ENCODE data around the gene PDCL2. TPM values are rescaled to one million over a fixed set of nuclear protein-coding genes. Genes with fewer than 3 reads are reported as not detected.

PDCL2 gene
- total and polyA plus RNA-seq, 2 experiments from 2014 or later, result not detected

DNA sequence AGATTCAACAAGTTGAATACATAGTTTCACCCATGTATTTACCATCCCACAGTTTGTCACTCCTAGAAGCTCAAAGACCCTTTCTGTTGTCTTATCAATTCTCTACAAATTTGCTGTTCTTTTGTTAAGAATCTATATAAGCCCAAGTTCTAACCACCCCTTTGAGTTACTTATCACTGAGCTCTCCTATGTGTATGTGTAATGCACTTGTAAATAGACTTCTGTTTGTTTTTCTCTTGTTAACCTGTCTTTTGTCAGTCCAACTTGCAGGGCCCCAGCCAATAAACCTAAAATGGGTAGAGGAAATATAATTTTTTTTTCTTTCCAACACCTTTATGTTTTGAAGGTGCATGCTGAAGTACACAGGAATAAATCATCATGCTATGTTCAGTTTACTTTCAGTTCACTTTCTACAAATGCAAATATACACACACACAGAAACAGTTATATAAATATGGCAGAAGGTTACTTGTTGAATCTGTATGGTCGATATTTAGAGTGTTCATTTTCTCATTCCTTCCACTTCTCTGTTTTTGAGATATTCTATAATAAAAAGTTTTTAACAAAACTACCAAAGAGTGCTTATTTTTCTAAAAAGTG lies 23.0 kb downstream of the PDCL2 start:
- Histone ChIP-seq H3K4me1 (ENCODE audit: insufficient read depth) (no peaks in the 10 kb centered on the region), H3K27ac (no peak overlapping the region), H4K20me1 (ENCODE audit: insufficient read depth) (no peaks in the 10 kb centered on the region), H3K27me3 (replicated peaks; ENCODE audit: insufficient read depth) (no peaks in the 10 kb centered on the region; the same call in none of the 2 replicates), H3K36me3 (ENCODE audit: low read depth) (no peaks in the 10 kb centered on the region), H3K4me3 (no peak overlapping the region), H3F3A (ENCODE audit: insufficient read depth) (no peaks in the 10 kb centered on the region), H3K9ac (no peak overlapping the region), H2AFZ (no peak overlapping the region), H3K9me3 (ENCODE audit: low read depth) (no peaks in the 10 kb centered on the region), H3K9me2 (ENCODE audit: insufficient read depth) (no peaks in the 10 kb centered on the region), H3K79me2 (ENCODE audit: insufficient read depth) (no peaks in the 10 kb centered on the region), H3K4me2 (ENCODE audit: unreplicated experiment) (no peak overlapping the region)
- no peak for DNase-seq
- TF ChIP-seq EZH2phosphoT487 (IDR thresholded peaks at IDR 0.05; ENCODE audit: insufficient read depth, low read depth), result no peak
- no peak for TF ChIP-seq EZH2 (IDR thresholded peaks at IDR 0.05; ENCODE audit: insufficient read depth, poor library complexity, severe bottlenecking)
- WGBS, 2 experiments (ENCODE audit: low coverage in 1 of 2, low lambda C conversion rate in 2 of 2, missing lambda C conversion rate in 2 of 2), result 49 to 60% methylated on average over 1 of the region's 1 CpG
- in situ Hi-C loops (cut with MboI), result loop anchor here (25.0 kb wide), 1 partner anchor 557 kb away; no protein-coding TSS in a partner anchor

- Histone ChIP-seq H3K9ac (no peak overlapping the region), H3F3A (ENCODE audit: insufficient read depth) (no peaks in the 10 kb centered on the region), H3K27ac (no peak overlapping the region), H3K4me3 (no peak overlapping the region), H3K4me1 (ENCODE audit: insufficient read depth) (no peaks in the 10 kb centered on the region), H3K4me2 (ENCODE audit: unreplicated experiment) (no peak overlapping the region), H3K36me3 (ENCODE audit: low read depth) (no peaks in the 10 kb centered on the region), H3K79me2 (ENCODE audit: insufficient read depth) (no peaks in the 10 kb centered on the region), H3K27me3 (replicated peaks; ENCODE audit: insufficient read depth) (peaks cover 14% of the 10 kb centered on the region), H3K9me3 (ENCODE audit: low read depth) (no peaks in the 10 kb centered on the region), H3K9me2 (ENCODE audit: insufficient read depth) (no peaks in the 10 kb centered on the region), H2AFZ (no peak overlapping the region), H4K20me1 (ENCODE audit: insufficient read depth) (no peaks in the 10 kb centered on the region)
- DNase-seq, result peak; percentile 8
- WGBS, 2 experiments (ENCODE audit: low coverage in 1 of 2, low lambda C conversion rate in 2 of 2, missing lambda C conversion rate in 2 of 2), result 45 to 47% methylated on average over 1 of the region's 1 CpG
- TF ChIP-seq EZH2phosphoT487 (IDR thresholded peaks at IDR 0.05; ENCODE audit: insufficient read depth, low read depth) (no peak), EZH2 (IDR thresholded peaks at IDR 0.05; ENCODE audit: insufficient read depth, poor library complexity, severe bottlenecking) (no peak)
- in situ Hi-C loops (cut with MboI), result loop anchor here (25.0 kb wide), 1 partner anchor 550 kb away; no protein-coding TSS in a partner anchor
Measured at GRCh38 chr4:55561889-55562288, 30.2 kb downstream of the PDCL2 start.

DNA sequence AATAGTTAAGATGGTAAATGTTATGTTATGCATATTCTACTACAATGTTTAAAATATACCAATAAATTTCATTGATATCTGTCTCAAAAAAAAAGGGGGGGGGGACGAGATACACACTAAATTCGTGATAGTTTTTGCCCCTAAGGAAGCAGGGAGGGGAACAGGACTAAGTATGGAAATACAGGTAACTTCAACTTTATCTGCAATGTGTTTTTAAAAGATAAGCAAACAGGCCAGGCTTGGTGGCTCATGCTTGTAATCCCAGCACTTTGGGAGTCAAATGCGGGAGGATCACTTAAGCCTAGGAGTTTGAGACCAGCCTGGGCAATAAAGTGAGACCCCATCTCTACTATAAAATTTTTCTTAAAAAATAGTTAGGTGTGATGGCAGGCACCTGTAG lies 31.9 kb downstream of the PDCL2 start:
- Histone ChIP-seq H3K9ac (no peak overlapping the region), H3F3A (ENCODE audit: insufficient read depth) (no peaks in the 10 kb centered on the region), H4K20me1 (ENCODE audit: insufficient read depth) (no peaks in the 10 kb centered on the region), H3K4me1 (ENCODE audit: insufficient read depth) (no peaks in the 10 kb centered on the region), H3K27me3 (replicated peaks; ENCODE audit: insufficient read depth) (peaks cover 14% of the 10 kb centered on the region), H3K4me2 (ENCODE audit: unreplicated experiment) (no peak overlapping the region), H3K9me2 (ENCODE audit: insufficient read depth) (no peaks in the 10 kb centered on the region), H2AFZ (no peak overlapping the region), H3K36me3 (ENCODE audit: low read depth) (no peaks in the 10 kb centered on the region), H3K79me2 (ENCODE audit: insufficient read depth) (no peaks in the 10 kb centered on the region), H3K27ac (no peak overlapping the region), H3K9me3 (ENCODE audit: low read depth) (no peaks in the 10 kb centered on the region), H3K4me3 (no peak overlapping the region)
- no peak for DNase-seq
- in situ Hi-C loops (cut with MboI), result loop anchor here (25.0 kb wide), 1 partner anchor 548 kb away; no protein-coding TSS in a partner anchor
- 53 to 63% methylated on average over 3 of the region's 3 CpGs for WGBS, 2 experiments (ENCODE audit: low coverage in 1 of 2, low lambda C conversion rate in 2 of 2, missing lambda C conversion rate in 2 of 2)
- TF ChIP-seq EZH2phosphoT487 (IDR thresholded peaks at IDR 0.05; ENCODE audit: insufficient read depth, low read depth) (no peak), EZH2 (IDR thresholded peaks at IDR 0.05; ENCODE audit: insufficient read depth, poor library complexity, severe bottlenecking) (no peak)

DNA sequence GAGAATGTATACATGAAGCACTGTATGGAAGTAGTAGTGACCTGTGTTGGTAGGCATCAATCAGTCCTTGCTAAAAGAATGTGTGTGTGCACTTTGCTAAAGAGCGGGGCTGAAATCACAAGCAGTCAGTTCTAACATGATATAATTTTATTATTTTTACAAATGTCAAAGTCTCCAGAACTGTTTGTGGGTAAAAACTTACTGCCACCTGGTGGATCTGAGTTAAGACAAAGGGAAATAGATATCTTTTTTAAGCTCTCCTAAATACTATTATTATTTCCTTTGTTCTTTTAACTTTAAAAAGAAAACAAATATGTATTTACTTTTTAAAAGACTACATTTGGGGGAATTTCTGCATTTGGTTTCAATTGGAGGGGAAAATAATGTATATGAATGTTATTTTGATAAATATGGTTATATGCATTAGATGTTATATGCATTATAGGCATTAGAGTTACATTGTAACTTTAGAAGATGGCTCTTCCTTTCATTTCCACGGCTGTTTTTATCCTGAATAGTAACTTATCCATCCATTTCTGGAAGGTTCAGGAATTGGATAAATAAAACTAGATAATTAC lies 37.5 kb downstream of the PDCL2 start:
- Histone ChIP-seq H3K79me2 (ENCODE audit: insufficient read depth) (no peaks in the 10 kb centered on the region), H3K4me3 (no peak overlapping the region), H2AFZ (no peak overlapping the region), H3K9me3 (ENCODE audit: low read depth) (no peaks in the 10 kb centered on the region), H3K27me3 (replicated peaks; ENCODE audit: insufficient read depth) (no peaks in the 10 kb centered on the region), H4K20me1 (ENCODE audit: insufficient read depth) (no peaks in the 10 kb centered on the region), H3K9me2 (ENCODE audit: insufficient read depth) (no peaks in the 10 kb centered on the region), H3F3A (ENCODE audit: insufficient read depth) (peaks cover 18% of the 10 kb centered on the region), H3K36me3 (ENCODE audit: low read depth) (no peaks in the 10 kb centered on the region), H3K4me2 (ENCODE audit: unreplicated experiment) (peak overlapping the region; percentile 81), H3K4me1 (ENCODE audit: insufficient read depth) (peaks cover 17% of the 10 kb centered on the region), H3K9ac (no peak overlapping the region), H3K27ac (no peak overlapping the region)
- TF ChIP-seq EZH2 (IDR thresholded peaks at IDR 0.05; ENCODE audit: insufficient read depth, poor library complexity, severe bottlenecking), result no peak
- no peak for TF ChIP-seq EZH2phosphoT487 (IDR thresholded peaks at IDR 0.05; ENCODE audit: insufficient read depth, low read depth)
- WGBS, 2 experiments (ENCODE audit: low coverage in 1 of 2, low lambda C conversion rate in 2 of 2, missing lambda C conversion rate in 2 of 2), result 13% methylated on average over 2 of the region's 2 CpGs
- peak; percentile 75 for DNase-seq
- in situ Hi-C loops (cut with MboI), result loop anchor here (25.0 kb wide), 1 partner anchor 542 kb away; no protein-coding TSS in a partner anchor
